Measurements from ENCODE around the gene CEP152. TPM values are rescaled to one million over a fixed set of nuclear protein-coding genes. Genes with fewer than 3 reads are reported as not detected.

The CEP152 gene
- total and polyA plus RNA-seq, 2 experiments from 2014 or later, result 14.6 to 30.5 TPM

DNA sequence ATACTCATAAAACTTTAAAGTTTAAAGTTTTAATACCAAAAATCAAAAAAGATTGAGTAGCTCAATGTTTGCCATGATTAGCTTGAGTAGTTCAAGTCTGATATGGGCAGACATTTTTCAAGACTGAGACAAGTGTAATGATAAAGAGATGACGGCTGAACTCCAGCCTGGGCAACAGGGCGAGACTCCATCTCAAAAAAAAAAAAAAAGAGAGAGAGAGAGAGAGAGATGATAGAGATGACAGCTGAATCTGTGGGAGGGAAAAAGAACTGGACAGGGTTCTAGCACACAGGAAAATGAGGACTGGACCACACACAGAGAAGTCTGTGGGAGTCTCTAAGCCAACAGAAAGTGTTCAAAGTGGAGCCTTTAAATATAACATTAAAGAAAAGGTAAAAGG, 25.2 kb downstream of the CEP152 start (continued):
- no peak for TF ChIP-seq JUNB (IDR thresholded peaks at IDR 0.05; ENCODE audit: unreplicated experiment)
- TF ChIP-seq ETS1 (IDR thresholded peaks at IDR 0.05), result no peak

DNA sequence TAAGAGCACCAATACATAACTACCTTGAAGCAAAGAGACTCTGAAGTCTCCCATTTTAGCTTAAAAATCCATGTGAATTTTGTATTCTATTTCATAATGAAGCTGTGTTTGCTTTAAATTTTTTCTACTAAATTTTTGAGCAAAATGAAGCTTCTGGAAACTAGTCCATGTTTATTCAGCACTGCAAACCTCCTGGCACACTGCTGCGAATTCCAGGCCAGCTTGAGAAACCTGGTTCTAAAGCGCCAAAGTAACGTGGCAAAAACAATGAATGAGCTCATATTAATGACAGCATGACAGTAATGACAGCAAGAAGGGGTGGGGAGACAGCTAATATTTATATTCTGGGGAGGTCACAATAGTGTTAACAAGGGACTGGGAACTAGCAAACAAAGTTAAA, 25.7 kb downstream of the CEP152 start:
- peaks cover 28% of the 10 kb centered on the region for H3K36me3 Mint-ChIP-seq (ENCODE audit: low read depth)
- no peak overlapping the region for H3K4me3 ChIP-seq
- no peaks in the 10 kb centered on the region for H3K9me3 Mint-ChIP-seq
- DNase-seq (ENCODE audit: low spot score) (no peak), ATAC-seq (no peak)
- H3F3A ChIP-seq (replicated peaks; ENCODE audit: low read depth), result no peaks in the 10 kb centered on the region
- no peak overlapping the region for H3K27ac Mint-ChIP-seq
- H3K27ac ChIP-seq (ENCODE audit: low read depth), result no peak overlapping the region
- no peak overlapping the region for H2AFZ ChIP-seq
- H3K4me2 ChIP-seq, result no peak overlapping the region
- no peaks in the 10 kb centered on the region for H3K27me3 ChIP-seq (ENCODE audit: insufficient read depth)
- H3K36me3 ChIP-seq (ENCODE audit: insufficient read depth), result peaks cover 21% of the 10 kb centered on the region
- H3K4me3 Mint-ChIP-seq, result no peak overlapping the region
- no peaks in the 10 kb centered on the region for H3K9me2 ChIP-seq (ENCODE audit: insufficient read depth)
- no peaks in the 10 kb centered on the region for H3K79me2 ChIP-seq (replicated peaks; ENCODE audit: insufficient read depth)
- H3K4me1 ChIP-seq (ENCODE audit: insufficient read depth), result no peaks in the 10 kb centered on the region
- no peaks in the 10 kb centered on the region for H3K27me3 Mint-ChIP-seq (ENCODE audit: insufficient read depth, low read depth, poor library complexity)
- no peaks in the 10 kb centered on the region for H3K4me1 Mint-ChIP-seq
- 0 out of 2 replicates have a peak, but pooled peaks cover 4% of the 10 kb centered on the region for H4K20me1 ChIP-seq (replicated peaks; ENCODE audit: insufficient read depth)
- TF ChIP-seq, protein P1, sequence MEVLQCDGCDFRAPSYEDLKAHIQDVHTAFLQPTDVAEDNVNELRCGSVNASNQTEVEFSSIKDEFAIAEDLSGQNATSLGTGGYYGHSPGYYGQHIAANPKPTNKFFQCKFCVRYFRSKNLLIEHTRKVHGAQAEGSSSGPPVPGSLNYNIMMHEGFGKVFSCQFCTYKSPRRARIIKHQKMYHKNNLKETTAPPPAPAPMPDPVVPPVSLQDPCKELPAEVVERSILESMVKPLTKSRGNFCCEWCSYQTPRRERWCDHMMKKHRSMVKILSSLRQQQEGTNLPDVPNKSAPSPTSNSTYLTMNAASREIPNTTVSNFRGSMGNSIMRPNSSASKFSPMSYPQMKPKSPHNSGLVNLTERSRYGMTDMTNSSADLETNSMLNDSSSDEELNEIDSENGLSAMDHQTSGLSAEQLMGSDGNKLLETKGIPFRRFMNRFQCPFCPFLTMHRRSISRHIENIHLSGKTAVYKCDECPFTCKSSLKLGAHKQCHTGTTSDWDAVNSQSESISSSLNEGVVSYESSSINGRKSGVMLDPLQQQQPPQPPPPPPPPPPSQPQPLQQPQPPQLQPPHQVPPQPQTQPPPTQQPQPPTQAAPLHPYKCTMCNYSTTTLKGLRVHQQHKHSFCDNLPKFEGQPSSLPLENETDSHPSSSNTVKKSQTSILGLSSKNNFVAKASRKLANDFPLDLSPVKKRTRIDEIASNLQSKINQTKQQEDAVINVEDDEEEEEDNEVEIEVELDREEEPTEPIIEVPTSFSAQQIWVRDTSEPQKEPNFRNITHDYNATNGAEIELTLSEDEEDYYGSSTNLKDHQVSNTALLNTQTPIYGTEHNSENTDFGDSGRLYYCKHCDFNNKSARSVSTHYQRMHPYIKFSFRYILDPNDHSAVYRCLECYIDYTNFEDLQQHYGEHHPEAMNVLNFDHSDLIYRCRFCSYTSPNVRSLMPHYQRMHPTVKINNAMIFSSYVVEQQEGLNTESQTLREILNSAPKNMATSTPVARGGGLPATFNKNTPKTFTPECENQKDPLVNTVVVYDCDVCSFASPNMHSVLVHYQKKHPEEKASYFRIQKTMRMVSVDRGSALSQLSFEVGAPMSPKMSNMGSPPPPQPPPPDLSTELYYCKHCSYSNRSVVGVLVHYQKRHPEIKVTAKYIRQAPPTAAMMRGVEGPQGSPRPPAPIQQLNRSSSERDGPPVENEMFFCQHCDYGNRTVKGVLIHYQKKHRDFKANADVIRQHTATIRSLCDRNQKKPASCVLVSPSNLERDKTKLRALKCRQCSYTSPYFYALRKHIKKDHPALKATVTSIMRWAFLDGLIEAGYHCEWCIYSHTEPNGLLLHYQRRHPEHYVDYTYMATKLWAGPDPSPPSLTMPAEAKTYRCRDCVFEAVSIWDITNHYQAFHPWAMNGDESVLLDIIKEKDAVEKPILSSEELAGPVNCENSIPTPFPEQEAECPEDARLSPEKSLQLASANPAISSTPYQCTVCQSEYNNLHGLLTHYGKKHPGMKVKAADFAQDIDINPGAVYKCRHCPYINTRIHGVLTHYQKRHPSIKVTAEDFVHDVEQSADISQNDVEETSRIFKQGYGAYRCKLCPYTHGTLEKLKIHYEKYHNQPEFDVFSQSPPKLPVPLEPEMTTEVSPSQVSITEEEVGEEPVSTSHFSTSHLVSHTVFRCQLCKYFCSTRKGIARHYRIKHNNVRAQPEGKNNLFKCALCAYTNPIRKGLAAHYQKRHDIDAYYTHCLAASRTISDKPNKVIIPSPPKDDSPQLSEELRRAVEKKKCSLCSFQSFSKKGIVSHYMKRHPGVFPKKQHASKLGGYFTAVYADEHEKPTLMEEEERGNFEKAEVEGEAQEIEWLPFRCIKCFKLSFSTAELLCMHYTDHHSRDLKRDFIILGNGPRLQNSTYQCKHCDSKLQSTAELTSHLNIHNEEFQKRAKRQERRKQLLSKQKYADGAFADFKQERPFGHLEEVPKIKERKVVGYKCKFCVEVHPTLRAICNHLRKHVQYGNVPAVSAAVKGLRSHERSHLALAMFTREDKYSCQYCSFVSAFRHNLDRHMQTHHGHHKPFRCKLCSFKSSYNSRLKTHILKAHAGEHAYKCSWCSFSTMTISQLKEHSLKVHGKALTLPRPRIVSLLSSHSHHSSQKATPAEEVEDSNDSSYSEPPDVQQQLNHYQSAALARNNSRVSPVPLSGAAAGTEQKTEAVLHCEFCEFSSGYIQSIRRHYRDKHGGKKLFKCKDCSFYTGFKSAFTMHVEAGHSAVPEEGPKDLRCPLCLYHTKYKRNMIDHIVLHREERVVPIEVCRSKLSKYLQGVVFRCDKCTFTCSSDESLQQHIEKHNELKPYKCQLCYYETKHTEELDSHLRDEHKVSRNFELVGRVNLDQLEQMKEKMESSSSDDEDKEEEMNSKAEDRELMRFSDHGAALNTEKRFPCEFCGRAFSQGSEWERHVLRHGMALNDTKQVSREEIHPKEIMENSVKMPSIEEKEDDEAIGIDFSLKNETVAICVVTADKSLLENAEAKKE (CRISPR knock-in tag; IDR thresholded peaks at IDR 0.05), result no peak
- TF ChIP-seq POLR2AphosphoS5 (IDR thresholded peaks at IDR 0.05; ENCODE audit: low read depth) (no peak), STAT1 (IDR thresholded peaks at IDR 0.05; ENCODE audit: unreplicated experiment) (no peak), EZH2 (IDR thresholded peaks at IDR 0.05; ENCODE audit: low read depth, unreplicated experiment) (no peak), CTCF (conservative IDR thresholded peaks at IDR 0.05; ENCODE audit: low read depth in 2 of 2) (no peak), ZNF331 (CRISPR knock-in tag; IDR thresholded peaks at IDR 0.05; ENCODE audit: low read depth) (no peak), CREB1 (CRISPR knock-in tag; IDR thresholded peaks at IDR 0.05; ENCODE audit: low read depth) (no peak), ZNF114 (CRISPR knock-in tag; IDR thresholded peaks at IDR 0.05) (no peak), ETS1 (IDR thresholded peaks at IDR 0.05) (no peak), NANOG (IDR thresholded peaks at IDR 0.05; ENCODE audit: borderline replicate concordance) (no peak), REST (IDR thresholded peaks at IDR 0.05; ENCODE audit: unreplicated experiment) (no peak), JUNB (IDR thresholded peaks at IDR 0.05; ENCODE audit: unreplicated experiment) (no peak)

Data from GM23338 (cell line).